BE2C (cell line): ENCODE measurements around the gene PEX3.

Source experiments
- DNase-seq: peaks from one replicate; pipeline ENCODE4 v3.0.0-alpha.2; 2020
- H3K27me3 ChIP-seq: fragments of 250-450 bp; sonication (Bioruptor Pico); 2 replicates; pipeline ENCODE4 v1.5.1; 2020; ENCODE audit warnings: mild to moderate bottlenecking
- H3K36me3 ChIP-seq: fragments of 250-450 bp; sonication (Bioruptor Pico); 2 replicates; pipeline ENCODE4 v1.5.1; 2020; ENCODE audit warnings: mild to moderate bottlenecking
- H3K4me1 ChIP-seq: fragments of 250-450 bp; sonication (Bioruptor Pico); 2 replicates; pipeline ENCODE4 v1.5.1; 2020
- H3K4me3 ChIP-seq: 2 replicates; pipeline ENCODE4 v1.5.1; 2011; ENCODE audit warnings: low read depth, low read length
- H3K9me3 ChIP-seq: fragments of 250-450 bp; sonication (Bioruptor Pico); 2 replicates; pipeline ENCODE4 v1.5.1; 2020
- TF ChIP-seq, protein P1 (sequence below): IDR thresholded peaks from 2 replicates; pipeline ENCODE4 v1.5.1; 2012; ENCODE audit warnings: mild to moderate bottlenecking, low read depth, low read length

PEX3 gene

DNA sequence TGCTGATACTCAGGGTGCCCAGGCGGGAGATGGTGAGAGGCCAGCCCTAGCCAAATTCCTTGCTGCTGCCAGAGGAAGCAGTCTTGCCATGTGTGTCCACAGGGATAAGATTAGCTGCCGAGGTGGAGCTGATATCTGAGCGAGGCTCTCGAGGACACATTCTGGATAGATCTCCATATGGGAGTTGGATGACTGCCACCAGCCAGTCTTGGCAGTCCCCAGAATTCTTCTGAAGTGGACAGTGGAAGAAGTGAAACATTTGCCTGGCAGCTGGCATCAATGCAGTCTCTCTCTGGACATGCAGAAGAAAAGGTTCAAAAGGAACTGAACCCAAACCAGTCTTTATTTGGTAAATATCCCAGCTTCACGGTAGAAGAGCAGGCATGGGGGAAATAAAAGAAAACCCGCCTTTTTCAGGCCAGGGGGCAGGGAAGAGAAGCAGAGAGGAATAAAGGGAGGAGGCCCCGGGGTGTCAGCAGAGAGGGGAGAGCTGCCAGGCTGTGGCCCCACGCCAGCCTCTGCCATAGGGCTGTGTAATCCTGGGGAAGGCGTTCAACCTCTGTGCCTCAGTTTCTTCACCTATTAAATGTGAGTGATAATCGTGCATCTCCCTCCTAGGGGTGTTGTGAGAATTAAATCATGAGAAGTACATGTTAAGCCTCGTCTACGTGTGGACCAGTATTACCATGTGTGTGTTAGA is 64.6 kb downstream of the PEX3 start:
- Histone ChIP-seq H3K36me3 (no peaks in the 10 kb centered on the region), H3K27me3 (peaks cover 7% of the 10 kb centered on the region; the same call in 1 of the 2 replicates), H3K9me3 (no peaks in the 10 kb centered on the region; the same call in 1 of the 2 replicates), H3K4me1 (peaks cover 2% of the 10 kb centered on the region; the same call in 1 of the 2 replicates), H3K4me3 (no peak overlapping the region)
- no peak for DNase-seq
- TF ChIP-seq, protein P1, sequence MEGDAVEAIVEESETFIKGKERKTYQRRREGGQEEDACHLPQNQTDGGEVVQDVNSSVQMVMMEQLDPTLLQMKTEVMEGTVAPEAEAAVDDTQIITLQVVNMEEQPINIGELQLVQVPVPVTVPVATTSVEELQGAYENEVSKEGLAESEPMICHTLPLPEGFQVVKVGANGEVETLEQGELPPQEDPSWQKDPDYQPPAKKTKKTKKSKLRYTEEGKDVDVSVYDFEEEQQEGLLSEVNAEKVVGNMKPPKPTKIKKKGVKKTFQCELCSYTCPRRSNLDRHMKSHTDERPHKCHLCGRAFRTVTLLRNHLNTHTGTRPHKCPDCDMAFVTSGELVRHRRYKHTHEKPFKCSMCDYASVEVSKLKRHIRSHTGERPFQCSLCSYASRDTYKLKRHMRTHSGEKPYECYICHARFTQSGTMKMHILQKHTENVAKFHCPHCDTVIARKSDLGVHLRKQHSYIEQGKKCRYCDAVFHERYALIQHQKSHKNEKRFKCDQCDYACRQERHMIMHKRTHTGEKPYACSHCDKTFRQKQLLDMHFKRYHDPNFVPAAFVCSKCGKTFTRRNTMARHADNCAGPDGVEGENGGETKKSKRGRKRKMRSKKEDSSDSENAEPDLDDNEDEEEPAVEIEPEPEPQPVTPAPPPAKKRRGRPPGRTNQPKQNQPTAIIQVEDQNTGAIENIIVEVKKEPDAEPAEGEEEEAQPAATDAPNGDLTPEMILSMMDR, result no peak

DNA sequence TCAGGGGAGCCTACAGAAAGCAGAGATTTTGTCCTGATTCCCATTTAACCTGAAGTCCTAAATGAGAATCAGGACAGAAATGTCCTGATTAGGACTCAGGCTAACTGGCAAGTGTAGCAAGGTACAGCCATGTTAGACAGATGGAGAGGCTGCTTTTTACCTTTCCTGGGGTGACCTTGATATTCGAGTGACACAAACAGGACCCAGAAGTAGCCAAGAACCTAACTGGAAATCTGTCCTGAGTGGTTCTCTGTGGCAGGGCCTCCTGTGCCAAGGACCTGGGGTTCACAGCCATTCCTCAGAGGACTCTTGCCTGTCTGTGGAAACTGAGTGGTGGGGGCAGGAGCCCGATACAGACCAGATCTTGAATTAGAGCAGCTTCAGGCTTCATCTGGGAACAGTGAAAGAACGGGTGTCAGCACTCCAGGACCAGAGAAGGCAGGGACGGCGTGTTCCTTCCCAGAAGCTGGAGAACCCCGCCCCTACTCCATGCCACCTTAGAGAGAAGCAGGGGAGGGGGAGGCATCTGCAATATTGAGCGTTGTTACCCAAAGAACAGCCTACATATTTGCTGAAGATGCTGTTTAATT is 65.3 kb downstream of the PEX3 start:
- peaks cover 2% of the 10 kb centered on the region; the same call in 1 of the 2 replicates for H3K4me1 ChIP-seq
- H3K27me3 ChIP-seq, result peaks cover 7% of the 10 kb centered on the region; the same call in 1 of the 2 replicates
- DNase-seq, result no peak
- TF ChIP-seq, protein P1, result no peak
- no peaks in the 10 kb centered on the region for H3K36me3 ChIP-seq
- no peaks in the 10 kb centered on the region; the same call in 1 of the 2 replicates for H3K9me3 ChIP-seq
- H3K4me3 ChIP-seq, result no peak overlapping the region

DNA sequence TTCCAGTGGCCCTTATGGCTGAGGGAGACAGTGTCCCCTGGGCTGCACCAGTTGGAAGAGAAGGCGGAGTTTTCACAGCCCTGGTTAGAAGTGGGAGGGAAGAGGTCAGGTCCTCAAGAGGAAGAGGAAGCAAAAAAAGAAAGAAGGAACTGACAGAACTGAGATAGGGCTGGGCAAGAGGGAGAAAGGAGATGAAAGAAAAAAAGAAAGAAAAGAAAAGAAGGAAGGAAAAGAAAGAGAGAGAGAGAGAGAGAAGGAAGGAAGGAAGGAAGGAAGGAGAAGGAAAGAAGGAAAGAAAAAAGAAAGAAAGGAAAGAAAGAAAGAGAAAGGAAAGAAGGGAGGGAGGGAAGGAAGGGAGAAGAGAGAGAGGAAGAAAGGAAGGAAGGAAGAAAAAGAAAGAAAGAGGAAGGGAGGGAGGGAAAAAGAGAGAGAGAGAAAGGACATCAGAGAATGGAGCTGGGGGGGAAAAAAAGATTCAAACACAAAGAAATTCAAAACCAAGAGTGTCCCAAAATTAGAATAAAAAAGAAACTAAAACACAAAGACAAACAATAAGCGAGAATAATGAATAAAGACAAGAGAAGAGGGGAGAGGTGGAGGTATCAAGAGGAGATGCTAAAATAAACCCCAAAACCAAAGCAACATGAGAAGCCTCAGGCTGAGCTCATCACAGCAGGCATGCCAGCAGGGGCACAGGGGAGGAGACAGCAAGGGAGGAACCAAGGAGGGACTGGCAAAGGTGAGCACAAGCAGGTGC is 66.3 kb downstream of the PEX3 start:
- TF ChIP-seq, protein P1, result no peak
- Histone ChIP-seq H3K36me3 (no peaks in the 10 kb centered on the region), H3K27me3 (peaks cover 7% of the 10 kb centered on the region; the same call in 1 of the 2 replicates), H3K9me3 (no peaks in the 10 kb centered on the region; the same call in 1 of the 2 replicates), H3K4me1 (peaks cover under 1% of the 10 kb centered on the region; the same call in 1 of the 2 replicates), H3K4me3 (no peak overlapping the region)
- no peak for DNase-seq

DNA sequence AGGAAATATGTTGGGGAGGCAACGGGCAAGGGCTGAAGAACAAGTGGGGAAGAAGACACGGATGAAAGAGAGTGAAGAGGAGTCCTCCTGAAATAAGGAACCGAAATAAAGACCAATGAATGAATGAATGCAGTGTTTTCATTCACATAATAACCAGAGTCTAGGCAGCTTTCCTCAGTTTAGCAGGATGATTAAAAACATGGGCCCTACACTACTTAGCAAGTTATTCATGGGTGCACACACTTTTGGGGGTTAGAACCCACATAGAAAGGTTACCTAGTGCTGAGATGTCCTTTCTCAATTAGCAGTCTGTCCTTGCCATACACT is 66.8 kb downstream of the PEX3 start:
- no peaks in the 10 kb centered on the region for H3K36me3 ChIP-seq
- TF ChIP-seq, protein P1, result no peak

DNA sequence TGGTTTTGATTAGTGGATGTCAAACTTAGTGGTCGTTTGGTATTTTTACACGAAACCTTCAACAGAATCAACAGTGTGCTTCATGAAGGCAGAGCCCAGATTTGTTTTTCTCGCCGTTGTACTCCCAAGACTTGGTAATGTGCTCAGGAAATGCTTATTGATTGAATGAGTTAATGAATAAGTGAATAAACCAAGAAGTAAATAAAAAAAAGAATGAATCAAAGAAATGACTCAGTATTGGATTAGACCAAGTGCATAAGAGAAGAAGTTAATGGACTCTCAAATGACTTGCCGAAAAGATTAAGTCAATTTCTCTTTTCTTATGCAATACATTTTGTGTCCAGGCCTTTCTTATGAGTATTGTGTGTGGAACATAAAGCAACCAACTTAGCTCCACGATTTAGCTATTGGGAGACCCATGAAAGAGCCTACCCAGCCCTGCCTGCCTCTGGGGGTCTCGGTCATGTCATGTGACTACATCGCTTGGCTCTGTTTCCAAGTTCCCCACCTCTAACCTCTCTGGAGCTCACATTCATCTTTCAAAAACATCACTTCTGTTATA is 71.5 kb downstream of the PEX3 start:
- no peaks in the 10 kb centered on the region for H3K9me3 ChIP-seq
- TF ChIP-seq, protein P1, result no peak
- H3K4me1 ChIP-seq, result no peaks in the 10 kb centered on the region
- peaks cover 7% of the 10 kb centered on the region; the same call in 1 of the 2 replicates for H3K27me3 ChIP-seq
- DNase-seq, result no peak
- no peaks in the 10 kb centered on the region for H3K36me3 ChIP-seq
- no peak overlapping the region for H3K4me3 ChIP-seq

More for the DNA sequence above, 66.8 kb downstream of the PEX3 start:
- no peaks in the 10 kb centered on the region for H3K9me3 ChIP-seq
- H3K27me3 ChIP-seq, result peaks cover 7% of the 10 kb centered on the region; the same call in 1 of the 2 replicates
- no peaks in the 10 kb centered on the region for H3K4me1 ChIP-seq
- no peak for DNase-seq
- no peak overlapping the region for H3K4me3 ChIP-seq
